H1 (cell line): ENCODE results near the gene MMP28. TPM values are rescaled to one million over a fixed set of nuclear protein-coding genes. Genes with fewer than 3 reads are reported as not detected.

Experiments
- CTCF ChIA-PET: fragments of 300-600 bp; sonication (Branson Sonifier 250); formaldehyde crosslinking; loops from one replicate; lab custom pipeline; 2021; ENCODE audit not compliant: partially characterized antibody; lab: Charles Lee
- POLR2A ChIA-PET: fragments of 300-600 bp; sonication (Branson Sonifier 250); formaldehyde crosslinking; loops from one replicate; lab custom pipeline; 2021; ENCODE audit warnings: inconsistent platforms; ENCODE audit not compliant: partially characterized antibody; lab: Charles Lee
- DNase-seq, 2 experiments: peaks; one replicate each; pipeline versions ENCODE4 v3.0.0 to v3.0.0-alpha.2; 2010 to 2022; ENCODE audit warnings: low spot score in 2 of 2, low read depth in 1 of 2, mixed read lengths in 1 of 2
- FAIRE-seq: peaks from 2 replicates; lab custom pipeline; 2011; peaks lifted over from hg19 to GRCh38; lab: Jason Lieb, UNC
- H2AFZ ChIP-seq: 2 replicates; pipeline ENCODE4 v1.8.1; 2012; ENCODE audit warnings: low read length, inconsistent platforms
- H2AK5ac ChIP-seq: 2 replicates; pipeline ENCODE4 v1.6.1; 2013; ENCODE audit warnings: low read depth, low read length
- H2BK120ac ChIP-seq: replicated peaks from 2 replicates; pipeline ENCODE3; 2013; ENCODE audit warnings: low read depth, low read length, inconsistent platforms
- H2BK12ac ChIP-seq: 2 replicates; pipeline ENCODE4 v1.6.1; 2013; ENCODE audit warnings: low read depth, low read length
- H2BK15ac ChIP-seq: 2 replicates; pipeline ENCODE4 v1.6.1; 2013; ENCODE audit warnings: low read length
- H2BK20ac ChIP-seq: 2 replicates; pipeline ENCODE4 v1.6.1; 2013; ENCODE audit warnings: low read length
- H2BK5ac ChIP-seq: 2 replicates; pipeline ENCODE4 v1.6.1; 2013; ENCODE audit warnings: low read depth, low read length
- H3K14ac ChIP-seq: 2 replicates; pipeline ENCODE4 v1.6.1; 2013; ENCODE audit warnings: inconsistent platforms; ENCODE audit not compliant: insufficient read length
- H3K18ac ChIP-seq: 2 replicates; pipeline ENCODE4 v1.6.1; 2013; ENCODE audit warnings: low read length; ENCODE audit errors: extremely low read depth
- H3K23ac ChIP-seq: 2 replicates; pipeline ENCODE4 v1.6.1; 2013; ENCODE audit warnings: inconsistent platforms; ENCODE audit not compliant: insufficient read length
- H3K23me2 ChIP-seq: 2 replicates; pipeline ENCODE4 v1.6.1; 2013; ENCODE audit warnings: low read depth, low read length
- H3K27ac ChIP-seq: 2 replicates; pipeline ENCODE4 v1.6.1; 2011; ENCODE audit warnings: low read depth, low read length, inconsistent platforms
- H3K27me3 ChIP-seq, 4 experiments: replicated peaks in 1 of 4; 1 replicate in 1 of 4; 2 replicates in 3 of 4; pipeline versions ENCODE4 v1.6.1 to v1.8.1; 2011 to 2013; ENCODE audit warnings: low read length in 3 of 4, mild to moderate bottlenecking in 3 of 4, inconsistent platforms in 2 of 4, mixed read lengths in 2 of 4, moderate library complexity in 1 of 4; ENCODE audit not compliant: control insufficient read depth in 3 of 4, insufficient read depth in 3 of 4; ENCODE audit errors: extremely low read depth in 1 of 4
- H3K36me3 ChIP-seq, 4 experiments: 2 replicates each; pipeline versions ENCODE4 v1.6.1 to v1.8.1; 2011 to 2013; ENCODE audit warnings: mild to moderate bottlenecking in 4 of 4, low read length in 3 of 4, moderate library complexity in 2 of 4, control low read depth in 1 of 4, inconsistent platforms in 1 of 4; ENCODE audit not compliant: insufficient read depth in 4 of 4, control insufficient read depth in 2 of 4
- H3K4ac ChIP-seq: replicated peaks from 2 replicates; pipeline ENCODE3; 2013; ENCODE audit warnings: low read length, low read depth, mixed read lengths, inconsistent platforms; ENCODE audit not compliant: insufficient read length
- H3K4me1 ChIP-seq, 4 experiments: replicated peaks in 1 of 4; 1 replicate in 1 of 4; 2 replicates in 3 of 4; pipeline versions ENCODE4 v1.6.1 to v1.8.1; 2011 to 2013; ENCODE audit warnings: low read length in 3 of 4, inconsistent platforms in 2 of 4, mixed read lengths in 1 of 4; ENCODE audit not compliant: insufficient read depth in 4 of 4, control insufficient read depth in 3 of 4
- H3K4me2 ChIP-seq, 2 experiments: 2 replicates each; pipeline versions ENCODE4 v1.6.1 to v1.8.1; 2011 to 2013; ENCODE audit warnings: low read depth in 2 of 2, low read length in 2 of 2, control low read depth in 1 of 2, inconsistent platforms in 1 of 2, mild to moderate bottlenecking in 1 of 2; ENCODE audit not compliant: insufficient read depth in 1 of 2
- H3K4me3 ChIP-seq, 4 experiments: fragments of 200-600, 300-600 bp in 1 of 4; sonication (generic), shearing (Covaris generic), sonication (Bioruptor Twin) in 1 of 4; 2 replicates each; pipeline versions ENCODE4 v1.5.1 to v1.8.1; 2011 to 2016; ENCODE audit warnings: low read length in 4 of 4, low read depth in 3 of 4, control low read depth in 2 of 4, inconsistent platforms in 2 of 4, mild to moderate bottlenecking in 2 of 4, mixed read lengths in 1 of 4, moderate library complexity in 1 of 4; ENCODE audit not compliant: insufficient read depth in 2 of 4; ENCODE audit errors: extremely low read depth in 1 of 4
- H3K56ac ChIP-seq: replicated peaks from 2 replicates; pipeline ENCODE3; 2013; ENCODE audit warnings: low read depth, mild to moderate bottlenecking, mixed read lengths, low read length, inconsistent platforms; ENCODE audit not compliant: insufficient read length
- H3K79me1 ChIP-seq: 2 replicates; pipeline ENCODE4 v1.6.1; 2013; ENCODE audit warnings: low read depth, low read length, control low read depth
- H3K79me2 ChIP-seq, 2 experiments: 2 replicates each; pipeline versions ENCODE4 v1.6.1 to v1.8.1; 2012 to 2013; ENCODE audit warnings: low read length in 2 of 2, mild to moderate bottlenecking in 2 of 2, inconsistent platforms in 1 of 2; ENCODE audit not compliant: insufficient read depth in 2 of 2, control insufficient read depth in 1 of 2
- H3K9ac ChIP-seq, 4 experiments: replicated peaks in 1 of 4; 1 replicate in 1 of 4; 2 replicates in 3 of 4; pipeline versions ENCODE4 v1.6.1 to v1.8.1; 2011 to 2013; ENCODE audit warnings: low read depth in 3 of 4, low read length in 3 of 4, control low read depth in 2 of 4, mild to moderate bottlenecking in 2 of 4, moderate library complexity in 2 of 4, inconsistent platforms in 1 of 4; ENCODE audit errors: extremely low read depth in 1 of 4
- H3K9me3 ChIP-seq, 2 experiments: 2 replicates each; pipeline versions ENCODE4 v1.6.1 to v1.8.1; 2012 to 2013; ENCODE audit warnings: mild to moderate bottlenecking in 2 of 2, moderate library complexity in 2 of 2, control low read depth in 1 of 2, inconsistent platforms in 1 of 2, low read depth in 1 of 2, low read length in 1 of 2, mixed read lengths in 1 of 2; ENCODE audit not compliant: insufficient read depth in 2 of 2
- H4K20me1 ChIP-seq, 2 experiments: replicated peaks in 1 of 2; 2 replicates each; pipeline versions ENCODE3 to v1.8.1; 2011 to 2013; ENCODE audit warnings: inconsistent platforms in 2 of 2, low read length in 2 of 2, mild to moderate bottlenecking in 1 of 2; ENCODE audit not compliant: insufficient read depth in 2 of 2, control insufficient read depth in 1 of 2
- H4K5ac ChIP-seq: 2 replicates; pipeline ENCODE4 v1.6.1; 2013; ENCODE audit warnings: low read length, low read depth, mixed read lengths, inconsistent platforms; ENCODE audit not compliant: insufficient read length
- H4K8ac ChIP-seq: 2 replicates; pipeline ENCODE4 v1.8.0; 2013; ENCODE audit warnings: mild to moderate bottlenecking, moderate library complexity, low read length, inconsistent platforms; ENCODE audit not compliant: insufficient read depth; ENCODE audit errors: extremely low read depth
- H4K91ac ChIP-seq: replicated peaks from 2 replicates; pipeline ENCODE3; 2013; ENCODE audit warnings: low read length, mixed read lengths, inconsistent platforms; ENCODE audit not compliant: insufficient read length
- MAFK ChIP-seq: IDR thresholded peaks from 2 replicates; pipeline ENCODE4 v1.6.1; 2012; ENCODE audit warnings: low read depth, mild to moderate bottlenecking, improper control_type of control experiment, low read length
- RFX5 ChIP-seq: IDR thresholded peaks from 2 replicates; pipeline ENCODE4 v1.6.1; 2011; ENCODE audit warnings: low read depth, low read length, improper control_type of control experiment, borderline replicate concordance
- SP4 ChIP-seq: IDR thresholded peaks from 2 replicates; pipeline ENCODE4 v1.6.1; 2012; ENCODE audit warnings: low read length, inconsistent platforms
- WGBS, 2 experiments: shearing (Covaris generic) in 1 of 2; methylation state at CpG; one replicate each; pipeline versions ENCODE4 v1.1.6 to v1.1.7; 2013 to 2015; ENCODE audit warnings: low lambda C conversion rate in 2 of 2, mixed read lengths in 2 of 2, inconsistent platforms in 1 of 2, low coverage in 1 of 2, missing lambda C conversion rate in 1 of 2; ENCODE audit not compliant: insufficient replicate concordance in 2 of 2, insufficient coverage in 1 of 2, insufficient read length in 1 of 2; ENCODE audit errors: extremely low coverage in 1 of 2, missing lambda C conversion rate in 1 of 2; 5-methylcytosine and 5-hydroxymethylcytosine counted together
- polyA plus RNA-seq, 7 experiments: library from polyadenylated mRNA; depleted of rRNA in 3 of 7; stranded (reverse) in 5 of 7; unstranded in 2 of 7; fragments of >200 nt in 5 of 7; fragments of 200-250 nt in 2 of 7; gene quantifications; 1 replicate in 5 of 7; 2 replicates in 1 of 7; 4 replicates in 1 of 7; pipeline versions ENCODE4 v1.2.1 to v1.2.3, GENCODE V29; 2011 to 2013; ENCODE audit warnings: missing spikeins in 2 of 7, mixed read lengths in 2 of 7
- total RNA-seq: library from RNA; stranded (reverse); fragmentation: NEBNext Ultra II Directional; extraction: Animal tissue kit (Norgen Biotek cat#: 25700); gene quantifications from 2 replicates; pipeline ENCODE4 v1.2.1, GENCODE V29; 2021

The MMP28 gene
- total and polyA plus RNA-seq, 2 of the 8 experiments (the other 6 are each of a cell fraction or from before 2014, with no cell fraction given) = not detected

- ChIA-PET POLR2A (interaction anchor here (1.2 to 3.7 kb wide), 3 partner anchors 9 to 78 kb away, joined by 3 to 16 read pairs (median 6); partner anchors contain the start of gene TAF15), CTCF (interaction anchor here (0.7 to 9.8 kb wide), 10 partner anchors 8 to 145 kb away, joined by 3 to 45 read pairs (median 4); no protein-coding TSS in a partner anchor)
- WGBS, 2 experiments = 92% methylated on average over 10 of the region's 10 CpGs; no CpG with 5 or more reads in 1 of the 2 experiments
- no peaks in the 10 kb centered on the region for H3K79me2 ChIP-seq
- H3K23me2 ChIP-seq = peaks cover 9% of the 10 kb centered on the region; the same call in 1 of the 2 replicates
- H2BK15ac ChIP-seq = peak overlapping the region; percentile 81; the same call in 1 of the 2 replicates
- peaks cover 5 to 13% of the 10 kb centered on the region in 2 experiments for H4K20me1 ChIP-seq
- FAIRE-seq (no peak), DNase-seq (no peak)
- H3K4me3 ChIP-seq = no peak overlapping the region
- H2BK20ac ChIP-seq = 0 out of 2 replicates have a peak overlapping the region, but pooled peaks have one; percentile 48
- H3K23ac ChIP-seq = no peak overlapping the region
- H3K4me2 ChIP-seq = peak overlapping the region in 1 of 2 experiments; percentile 98; a peak in 2 of 4 replicates
- H2BK12ac ChIP-seq = no peak overlapping the region
- H2AFZ ChIP-seq = no peak overlapping the region
- H3K79me1 ChIP-seq = peaks cover 2% of the 10 kb centered on the region; the same call in 1 of the 2 replicates
- H3K56ac ChIP-seq = no peak overlapping the region
- H3K4ac ChIP-seq = no peak overlapping the region
- H3K27me3 ChIP-seq = peaks cover 0 to 8% (median 5%) of the 10 kb centered on the region in 4 experiments; a peak in 4 of 7 replicates
- no peak overlapping the region for H2BK120ac ChIP-seq
- no peak overlapping the region for H4K91ac ChIP-seq
- H3K14ac ChIP-seq = no peak overlapping the region
- H3K27ac ChIP-seq = no peak overlapping the region
- no peak overlapping the region for H2BK5ac ChIP-seq
- peaks cover 7 to 28% (median 8%) of the 10 kb centered on the region in 4 experiments; a peak in 6 of 7 replicates for H3K4me1 ChIP-seq
- H2AK5ac ChIP-seq = no peak overlapping the region
- no peaks in the 10 kb centered on the region for H3K36me3 ChIP-seq
- no peak overlapping the region for H3K9ac ChIP-seq
- no peak overlapping the region for H3K18ac ChIP-seq
- H4K5ac ChIP-seq = no peak overlapping the region
- H3K9me3 ChIP-seq = no peaks in the 10 kb centered on the region
- H4K8ac ChIP-seq = no peak overlapping the region
- no peak for TF ChIP-seq RFX5
- no peak for TF ChIP-seq MAFK
- TF ChIP-seq SP4 = no peak
These were observed 64.9 kb downstream of the MMP28 start for GRCh38 chr17:35730400-35731005.
